Mucosa of rectum (tissue), 2 donors: ENCODE data around the gene SRL.
A peak's percentile ranks its signal among the peaks of the same experiment; 100 is the strongest.
"Not testable (repeated sequence)": the region's sequence is repeated elsewhere in the genome, so short reads cannot be mapped to it uniquely, and the experiment has no call there.

Experiments
- H3K27ac ChIP-seq, 2 donors: one replicate each; pipeline ENCODE4 v1.7.0; 2013; ENCODE audit warnings: inconsistent platforms in 2 of 2, low read depth in 2 of 2, low read length in 2 of 2
- H3K27me3 ChIP-seq, 2 donors: one replicate each; pipeline ENCODE4 v1.7.0; 2013; ENCODE audit warnings: low read length in 2 of 2; ENCODE audit not compliant: control insufficient read depth in 2 of 2, insufficient read depth in 2 of 2
- H3K36me3 ChIP-seq, 2 donors: one replicate each; pipeline ENCODE4 v1.7.0; 2013; ENCODE audit warnings: low read length in 2 of 2; ENCODE audit not compliant: control insufficient read depth in 2 of 2, insufficient read depth in 2 of 2
- H3K4me1 ChIP-seq, 2 donors: one replicate each; pipeline ENCODE4 v1.7.0; 2013; ENCODE audit warnings: low read length in 2 of 2, mild to moderate bottlenecking in 1 of 2; ENCODE audit not compliant: control insufficient read depth in 2 of 2, insufficient read depth in 2 of 2
- H3K4me3 ChIP-seq, 2 donors: one replicate each; pipeline ENCODE4 v1.7.0; 2013; ENCODE audit warnings: low read length in 2 of 2
- H3K9ac ChIP-seq, 2 donors: one replicate each; pipeline ENCODE4 v1.7.0; 2013; ENCODE audit warnings: low read length in 2 of 2, low read depth in 1 of 2, mild to moderate bottlenecking in 1 of 2
- H3K9me3 ChIP-seq, 2 donors: one replicate each; pipeline ENCODE4 v1.7.0; 2013; ENCODE audit warnings: low read length in 2 of 2; ENCODE audit not compliant: control insufficient read depth in 2 of 2
- donor health status: healthy.
- donor health status: Normal muscosa, but diverticular disease.

The SRL gene

GRCh38 chr16:4212211-4212933 lies 29.5 kb downstream of the SRL start:
- H3K36me3 ChIP-seq, result no peaks in the 10 kb centered on the region
- no peak overlapping the region for H3K4me3 ChIP-seq
- H3K27ac ChIP-seq, result peak overlapping the region in 1 of 2 donors; percentile 53
- peaks cover 0 to 2% of the 10 kb centered on the region in 2 donors for H3K27me3 ChIP-seq
- H3K9me3 ChIP-seq, result no peaks in the 10 kb centered on the region
- H3K9ac ChIP-seq, result no peak overlapping the region
- peaks cover 4 to 31% of the 10 kb centered on the region in 2 donors for H3K4me1 ChIP-seq

- H3K27ac ChIP-seq, H3K27me3 ChIP-seq, H3K9ac ChIP-seq, H3K36me3 ChIP-seq, H3K9me3 ChIP-seq, H3K4me3 ChIP-seq: not testable (repeated sequence)
- H3K4me1 ChIP-seq, result peaks cover 2 to 25% of the 10 kb centered on the region in 2 donors
Observed at GRCh38 chr16:4211445-4212210, 30.3 kb downstream of the SRL start.

- no peak overlapping the region for H3K4me3 ChIP-seq
- H3K9me3 ChIP-seq, result no peaks in the 10 kb centered on the region
- peaks cover 0 to 25% of the 10 kb centered on the region in 2 donors for H3K4me1 ChIP-seq
- no peak overlapping the region for H3K9ac ChIP-seq
- no peaks in the 10 kb centered on the region for H3K36me3 ChIP-seq
- no peak overlapping the region for H3K27ac ChIP-seq
- H3K27me3 ChIP-seq, result peaks cover 0 to 2% of the 10 kb centered on the region in 2 donors
Observed at GRCh38 chr16:4209666-4210065, 32.2 kb downstream of the SRL start.

- H3K27ac ChIP-seq, result no peak overlapping the region
Observed at GRCh38 chr16:4208341-4208751, 33.5 kb downstream of the SRL start.

GRCh38 chr16:4207683-4208340 lies 34.1 kb downstream of the SRL start:
- H3K27ac ChIP-seq, result no peak overlapping the region
- no peaks in the 10 kb centered on the region for H3K9me3 ChIP-seq
- no peak overlapping the region for H3K4me3 ChIP-seq
- no peaks in the 10 kb centered on the region for H3K36me3 ChIP-seq
- H3K9ac ChIP-seq, result no peak overlapping the region
- peaks cover 0 to 13% of the 10 kb centered on the region in 2 donors for H3K4me1 ChIP-seq
- H3K27me3 ChIP-seq, result peaks cover 0 to 2% of the 10 kb centered on the region in 2 donors

More at GRCh38 chr16:4208341-4208751, 33.5 kb downstream of the SRL start:
- Histone ChIP-seq H3K4me3 (no peak overlapping the region), H3K4me1 (peaks cover 0 to 17% of the 10 kb centered on the region in 2 donors), H3K9me3 (no peaks in the 10 kb centered on the region), H3K36me3 (no peaks in the 10 kb centered on the region), H3K9ac (no peak overlapping the region), H3K27me3 (peaks cover 0 to 2% of the 10 kb centered on the region in 2 donors)

- Histone ChIP-seq H3K9ac (no peak overlapping the region), H3K4me3 (no peak overlapping the region), H3K27me3 (peaks cover 0 to 2% of the 10 kb centered on the region in 2 donors), H3K4me1 (peaks cover 0 to 8% of the 10 kb centered on the region in 2 donors), H3K36me3 (no peaks in the 10 kb centered on the region), H3K27ac (no peak overlapping the region), H3K9me3 (no peaks in the 10 kb centered on the region)
Observed at GRCh38 chr16:4207229-4207628, 34.7 kb downstream of the SRL start.

- Histone ChIP-seq H3K4me3 (no peak overlapping the region), H3K36me3 (no peaks in the 10 kb centered on the region), H3K27ac (no peak overlapping the region), H3K9me3 (no peaks in the 10 kb centered on the region), H3K27me3 (peaks cover 0 to 2% of the 10 kb centered on the region in 2 donors), H3K4me1 (peaks cover 0 to 7% of the 10 kb centered on the region in 2 donors), H3K9ac (no peak overlapping the region)
Observed at GRCh38 chr16:4206680-4207079, 35.2 kb downstream of the SRL start.

GRCh38 chr16:4205971-4206370 lies 35.9 kb downstream of the SRL start:
- Histone ChIP-seq H3K4me3 (no peak overlapping the region), H3K27ac (no peak overlapping the region), H3K9me3 (no peaks in the 10 kb centered on the region), H3K36me3 (no peaks in the 10 kb centered on the region), H3K9ac (no peak overlapping the region), H3K27me3 (peaks cover 0 to 2% of the 10 kb centered on the region in 2 donors), H3K4me1 (peaks cover 0 to 7% of the 10 kb centered on the region in 2 donors)

- no peaks in the 10 kb centered on the region for H3K9me3 ChIP-seq
- H3K9ac ChIP-seq, result no peak overlapping the region
- H3K4me1 ChIP-seq, result peaks cover 3 to 13% of the 10 kb centered on the region in 2 donors
Observed at GRCh38 chr16:4204521-4204920, 37.4 kb downstream of the SRL start.

GRCh38 chr16:4203748-4204147 lies 38.1 kb downstream of the SRL start:
- no peaks in the 10 kb centered on the region for H3K36me3 ChIP-seq
- H3K27ac ChIP-seq, result no peak overlapping the region
- no peaks in the 10 kb centered on the region for H3K27me3 ChIP-seq
- H3K4me1 ChIP-seq, result peaks cover 3 to 8% of the 10 kb centered on the region in 2 donors
- H3K9me3 ChIP-seq, result no peaks in the 10 kb centered on the region
- H3K4me3 ChIP-seq, result no peak overlapping the region
- H3K9ac ChIP-seq, result no peak overlapping the region

More at GRCh38 chr16:4204521-4204920, 37.4 kb downstream of the SRL start:
- no peak overlapping the region for H3K27ac ChIP-seq
- no peaks in the 10 kb centered on the region for H3K27me3 ChIP-seq
- no peak overlapping the region for H3K4me3 ChIP-seq
- H3K36me3 ChIP-seq, result no peaks in the 10 kb centered on the region
